Measurements from ENCODE around the gene ZFPL1.

GRCh38 chr11:65120831-65121230 lies 36.8 kb downstream of the ZFPL1 start:
- no peak for TF ChIP-seq EGR1 (conservative IDR thresholded peaks at IDR 0.05)
- TF ChIP-seq FOXM1 (IDR thresholded peaks at IDR 0.05; ENCODE audit: low read depth), result no peak
- TF ChIP-seq FOXM1 (CRISPR knock-in tag; IDR thresholded peaks at IDR 0.05; ENCODE audit: low read depth), result no peak
- no peak for TF ChIP-seq ZBTB33 (CRISPR knock-in tag; IDR thresholded peaks at IDR 0.05)
- no peak for TF ChIP-seq POLR2A (conservative IDR thresholded peaks at IDR 0.05)
- TF ChIP-seq CTCF (IDR thresholded peaks at IDR 0.05 in 2 of 3, conservative IDR thresholded peaks at IDR 0.05 in 1 of 3; ENCODE audit: insufficient read depth in 2 of 3, low read depth in 1 of 3, low read length in 3 of 3), result no peak
- no peak for TF ChIP-seq SMC3 (conservative IDR thresholded peaks at IDR 0.05; ENCODE audit: insufficient read depth, low read depth, low read length)
- TF ChIP-seq AFF4 (CRISPR knock-in tag; IDR thresholded peaks at IDR 0.05), result no peak
- no peak for TF ChIP-seq NR3C1 (CRISPR knock-in tag; IDR thresholded peaks at IDR 0.05)
- no peak for TF ChIP-seq MYC (IDR thresholded peaks at IDR 0.05; ENCODE audit: low read depth, low read length)
- TF ChIP-seq MYC (CRISPR knock-in tag; IDR thresholded peaks at IDR 0.05; ENCODE audit: borderline replicate concordance, low read depth), result no peak

Measured in K562 (cell line).